HCT116 (cell line): ENCODE results near the gene ZFHX3. TPM values are rescaled to one million over a fixed set of nuclear protein-coding genes. Genes with fewer than 3 reads are reported as not detected.
"Not testable (repeated sequence)": the region's sequence is repeated elsewhere in the genome, so short reads cannot be mapped to it uniquely, and the experiment has no call there.

Source experiments
- ATAC-seq: fragments of 200-7000 bp; cut with Tn5 transposase; 2 replicates; pipeline ENCODE4 v1.9.1; 2020; ENCODE audit warnings: mild to moderate bottlenecking, moderate library complexity
- BruUV-seq: library from RNA; stranded (reverse); fragments of 400-500 nt; replicated peaks from 2 replicates; lab custom pipeline; 2021; lab: Mats Ljungman, UMichigan
- CTCF ChIA-PET: fragments of 300-600 bp; sonication (Branson Sonifier 250); formaldehyde crosslinking; loops from one replicate; lab custom pipeline; 2021; ENCODE audit warnings: antibody characterized with exemption; lab: Charles Lee
- POLR2A ChIA-PET: fragments of 300-600, 350-600 bp; sonication (Branson Sonifier 250); formaldehyde crosslinking; loops from one replicate; lab custom pipeline; 2021; ENCODE audit warnings: antibody characterized with exemption; lab: Charles Lee
- RAD21 ChIA-PET, 2 experiments: fragments of 300-600 bp; sonication (Branson Sonifier 250); formaldehyde crosslinking; loops; one replicate each; lab custom pipeline; 2023; ENCODE audit warnings: low total read pairs in 2 of 2; ENCODE audit not compliant: uncharacterized antibody in 2 of 2, unreplicated experiment in 2 of 2, low non-redundant PET in 1 of 2; lab: Charles Lee
- DNase-seq: peaks from one replicate; pipeline ENCODE4 v3.0.0-alpha.2; 2010; ENCODE audit warnings: low read depth, low spot score
- H2AFZ ChIP-seq: fragments of 200-600 bp; shearing (Covaris generic), sonication (generic); 2 replicates; pipeline ENCODE4 v1.6.1; 2017; ENCODE audit warnings: low read depth, mixed run types, mixed read lengths, antibody characterized with exemption, low read length; ENCODE audit not compliant: poor library complexity, severe bottlenecking
- H3K27ac ChIP-seq: 2 replicates; pipeline ENCODE4 v1.5.1; 2012; ENCODE audit warnings: low read depth, low read length
- H3K27me3 ChIP-seq: fragments of 200-600 bp; sonication (generic); 2 replicates; pipeline ENCODE4 v1.6.1; 2016; ENCODE audit warnings: mixed run types, low read length, mixed read lengths; ENCODE audit not compliant: insufficient read depth
- H3K36me3 ChIP-seq, 2 experiments: fragments of 200-500 bp in 1 of 2; fragments of 200-600 bp in 1 of 2; sonication (Bioruptor generic) in 1 of 2; sonication (generic) in 1 of 2; 2 replicates each; pipeline versions ENCODE4 v1.5.1 to v1.6.1; 2014 to 2016; ENCODE audit warnings: low read length in 2 of 2, inconsistent platforms in 1 of 2, mixed read lengths in 1 of 2, mixed run types in 1 of 2; ENCODE audit not compliant: insufficient read depth in 2 of 2, control insufficient read depth in 1 of 2
- H3K4me1 ChIP-seq, 2 experiments: fragments of 200-600 bp in 1 of 2; sonication (generic) in 1 of 2; 2 replicates each; pipeline versions ENCODE4 v1.5.1 to v1.6.1; 2012 to 2017; ENCODE audit warnings: low read length in 2 of 2, inconsistent platforms in 1 of 2, mild to moderate bottlenecking in 1 of 2, mixed read lengths in 1 of 2, mixed run types in 1 of 2, moderate library complexity in 1 of 2; ENCODE audit not compliant: insufficient read depth in 2 of 2, control insufficient read depth in 1 of 2
- H3K4me2 ChIP-seq: fragments of 200-600 bp; sonication (generic); 2 replicates; pipeline ENCODE4 v1.6.1; 2017; ENCODE audit warnings: mixed run types, low read length, mixed read lengths
- H3K4me3 ChIP-seq, 2 experiments: fragments of 200-600 bp in 1 of 2; sonication (generic) in 1 of 2; replicated peaks in 1 of 2; 2 replicates each; pipeline ENCODE4 v1.5.1; 2011 to 2016; ENCODE audit warnings: low read length in 2 of 2, control low read depth in 1 of 2, low read depth in 1 of 2, mild to moderate bottlenecking in 1 of 2, mixed read lengths in 1 of 2, mixed run types in 1 of 2
- H3K79me2 ChIP-seq: fragments of 200-600 bp; sonication (generic); 2 replicates; pipeline ENCODE4 v1.6.1; 2017; ENCODE audit warnings: mild to moderate bottlenecking, mixed run types, low read length, moderate library complexity, mixed read lengths; ENCODE audit not compliant: insufficient read depth
- H3K9ac ChIP-seq: fragments of 200-600 bp; sonication (generic); 2 replicates; pipeline ENCODE4 v1.6.1; 2016; ENCODE audit warnings: low read length, mixed read lengths
- H3K9me2 ChIP-seq: fragments of 200-600 bp; sonication (generic), shearing (Covaris generic); 2 replicates; pipeline ENCODE4 v1.6.1; 2017; ENCODE audit warnings: mixed run types, mild to moderate bottlenecking, moderate library complexity; ENCODE audit not compliant: insufficient read depth
- H3K9me3 ChIP-seq, 2 experiments: fragments of 200-500 bp in 1 of 2; fragments of 200-600 bp in 1 of 2; sonication (Bioruptor generic) in 1 of 2; sonication (generic) in 1 of 2; 2 replicates each; pipeline ENCODE4 v1.6.1; 2014 to 2017; ENCODE audit warnings: low read length in 2 of 2, mixed read lengths in 2 of 2, inconsistent platforms in 1 of 2, low read depth in 1 of 2, mild to moderate bottlenecking in 1 of 2, mixed run types in 1 of 2, moderate library complexity in 1 of 2; ENCODE audit not compliant: control insufficient read depth in 1 of 2, insufficient read depth in 1 of 2
- H4K20me1 ChIP-seq: fragments of 200-600 bp; sonication (generic), shearing (Covaris generic); 2 replicates; pipeline ENCODE4 v1.6.1; 2017; ENCODE audit warnings: mixed run types, mild to moderate bottlenecking, moderate library complexity; ENCODE audit not compliant: insufficient read depth
- CBX3 ChIP-seq: IDR thresholded peaks from 2 replicates; pipeline ENCODE4 v1.6.1; 2012; ENCODE audit warnings: low read depth
- CEBPB ChIP-seq: IDR thresholded peaks from 2 replicates; pipeline ENCODE4 v1.6.1; 2012; ENCODE audit warnings: low read depth
- ELF1 ChIP-seq: IDR thresholded peaks from 2 replicates; pipeline ENCODE4 v1.6.1; 2012; ENCODE audit warnings: low read depth, borderline replicate concordance
- JUND ChIP-seq: IDR thresholded peaks from 2 replicates; pipeline ENCODE4 v1.6.1; 2012
- POLR2A ChIP-seq: IDR thresholded peaks from 2 replicates; pipeline ENCODE4 v1.7.0; 2011; ENCODE audit warnings: borderline replicate concordance; ENCODE audit not compliant: insufficient read depth, insufficient read length; ENCODE audit errors: extremely low read depth
- intact Hi-C: fragments of 100-400 bp; cut with micrococcal nuclease; formaldehyde crosslinking; loops from 2 replicates; pipeline ENCODE4 v1.10.0; 2022
- total RNA-seq: library from RNA; stranded (reverse); gene quantifications from one replicate; pipeline ENCODE4 v1.2.1, GENCODE V29; 2021; ENCODE audit not compliant: unreplicated experiment

Gene ZFHX3
- total RNA-seq, 1 experiment from 2014 or later = 6.3 TPM

DNA sequence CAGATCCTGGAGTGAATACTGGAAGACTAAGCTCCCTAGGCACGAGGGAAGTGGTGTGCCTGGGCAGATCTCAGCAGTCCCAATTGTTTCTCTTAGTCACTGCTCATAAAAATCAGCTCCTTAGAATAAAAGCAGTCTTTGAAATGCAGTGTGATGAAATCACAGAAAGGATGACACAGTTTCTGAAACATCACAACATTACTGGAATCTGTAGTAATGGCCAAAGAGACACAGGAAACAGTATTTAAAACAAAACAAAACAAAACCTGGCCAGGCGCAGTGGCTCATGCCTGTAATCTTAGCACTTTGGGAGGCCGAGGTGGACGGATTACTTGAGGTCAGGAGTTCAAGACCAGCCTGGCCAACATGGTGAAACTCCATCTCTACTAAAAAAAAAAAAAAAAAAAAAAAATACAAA lies 34.7 kb upstream of the ZFHX3 start:
- H3K9ac ChIP-seq, H3K4me3 ChIP-seq, DNase-seq, H3K4me2 ChIP-seq, ATAC-seq, H3K4me1 ChIP-seq, H3K9me3 ChIP-seq, H3K79me2 ChIP-seq, H3K27ac ChIP-seq, H3K27me3 ChIP-seq, H4K20me1 ChIP-seq, BruUV-seq, CTCF ChIA-PET, intact Hi-C loops, H3K9me2 ChIP-seq, H3K36me3 ChIP-seq: not testable (repeated sequence)
- ChIA-PET RAD21 (interaction anchor here in 1 of 2 experiments (0.6 kb wide), 1 partner anchor 1517 kb away, joined by 4 read pairs; no protein-coding TSS in a partner anchor), POLR2A (interaction anchor here (1.0 kb wide), 1 partner anchor 12 kb away, joined by 3 read pairs; no protein-coding TSS in a partner anchor)
- H2AFZ ChIP-seq = peak overlapping the region; percentile 54
- peak; percentile 75 for TF ChIP-seq CEBPB

DNA sequence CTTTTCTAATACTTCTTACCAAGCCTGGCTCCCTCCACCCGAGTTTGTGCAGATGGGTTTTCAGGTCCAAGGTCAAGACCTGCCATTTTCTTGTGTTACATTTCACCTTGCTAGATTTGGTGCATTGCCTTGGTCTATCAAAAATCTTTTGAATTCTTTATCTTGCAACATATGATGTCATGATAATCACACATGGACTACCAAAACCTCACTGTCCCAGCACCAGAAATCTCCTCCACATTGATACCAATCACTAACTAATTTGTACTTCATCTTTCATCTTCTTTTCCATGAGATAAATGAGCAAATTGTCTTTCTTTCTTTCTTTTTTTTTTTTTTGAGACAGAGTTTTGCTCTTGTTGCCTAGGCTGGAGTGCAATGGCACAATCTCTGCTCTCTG lies 33.0 kb upstream of the ZFHX3 start:
- intact Hi-C loops = no loop called here
- no peak for DNase-seq
- H3K79me2 ChIP-seq = no peaks in the 10 kb centered on the region
- no peaks in the 10 kb centered on the region; a peak in 1 of 4 replicates for H3K4me1 ChIP-seq
- CTCF ChIA-PET = no interaction called here
- POLR2A ChIA-PET = no interaction called here
- no peaks in the 10 kb centered on the region for H3K9me3 ChIP-seq
- H4K20me1 ChIP-seq = no peaks in the 10 kb centered on the region
- no peak for ATAC-seq
- no peak overlapping the region for H3K4me2 ChIP-seq
- H3K27me3 ChIP-seq = no peaks in the 10 kb centered on the region
- no peak overlapping the region for H3K27ac ChIP-seq
- no TSS peak for BruUV-seq
- H2AFZ ChIP-seq = no peak overlapping the region
- TF ChIP-seq POLR2A = no peak
- TF ChIP-seq ELF1 = no peak
- TF ChIP-seq JUND = no peak
- TF ChIP-seq CBX3 = no peak
- no peaks in the 10 kb centered on the region for H3K9me2 ChIP-seq
- no peaks in the 10 kb centered on the region for H3K36me3 ChIP-seq
- no peak overlapping the region for H3K9ac ChIP-seq
- no peak overlapping the region for H3K4me3 ChIP-seq
- RAD21 ChIA-PET = no interaction called here
